Activated B cell treated with CpG ODN at 0.5 μM for 24 hours (primary cell): Measurements from ENCODE around the gene HHIPL2. TPM values are rescaled to one million over a fixed set of nuclear protein-coding genes. Genes with fewer than 3 reads are reported as not detected.

ENCODE experiments used
- ATAC-seq: fragments of 200-7000 bp; cut with Tn5 transposase; one replicate; pipeline ENCODE4 v1.10.0; 2021; ENCODE audit warnings: low read depth, mild to moderate bottlenecking, moderate library complexity
- CTCF ChIA-PET: fragments of 350-600 bp; sonication (Branson Sonifier 250); formaldehyde crosslinking; loops from one replicate; lab custom pipeline; 2021; ENCODE audit warnings: antibody characterized with exemption; lab: Charles Lee
- POLR2A ChIA-PET: fragments of 350-600 bp; sonication (Branson Sonifier 250); formaldehyde crosslinking; loops from one replicate; lab custom pipeline; 2021; ENCODE audit warnings: antibody characterized with exemption; lab: Charles Lee
- DNase-seq: peaks from one replicate; pipeline ENCODE4 v3.0.0; 2022
- H3K27ac Mint-ChIP-seq: one replicate; pipeline ENCODE4 v1.8.0; 2020; ENCODE audit warnings: mixed read lengths
- H3K27me3 Mint-ChIP-seq: one replicate; pipeline ENCODE4 v1.8.0; 2021; ENCODE audit warnings: mixed read lengths
- H3K36me3 Mint-ChIP-seq: one replicate; pipeline ENCODE4 v1.8.0; 2021; ENCODE audit warnings: low read depth, mixed read lengths
- H3K4me1 Mint-ChIP-seq: one replicate; pipeline ENCODE4 v1.8.0; 2021; ENCODE audit warnings: mixed read lengths
- H3K4me3 Mint-ChIP-seq: one replicate; pipeline ENCODE4 v1.8.0; 2020; ENCODE audit warnings: mild to moderate bottlenecking, mixed read lengths
- H3K9me3 Mint-ChIP-seq: one replicate; pipeline ENCODE4 v1.8.0; 2020; ENCODE audit warnings: mixed read lengths
- CTCF ChIP-seq: fragments of 200-600 bp; IDR thresholded peaks from one replicate; pipeline ENCODE4 v1.8.0; 2022; ENCODE audit warnings: antibody characterized with exemption, mild to moderate bottlenecking
- intact Hi-C: fragments of 100-400 bp; cut with micrococcal nuclease; formaldehyde crosslinking; loops from one replicate; pipeline ENCODE4 v1.15.1; 2024
- total RNA-seq: library from RNA; stranded (reverse); gene quantifications from 2 replicates; pipeline ENCODE4 v1.2.3, GENCODE V29; 2022

HHIPL2 gene
- total RNA-seq, result 0.86 and 1.5 TPM in 2 replicates

GRCh38 chr1:222547944-222548671, at the start of gene HHIPL2:
HHIPL2 (minus strand) TSS chr1:222548104; CDS start chr1:222548044, 60 bp downstream.
- POLR2A ChIA-PET, result no interaction called here
- H3K9me3 Mint-ChIP-seq, result no peaks in the 10 kb centered on the region
- H3K27me3 Mint-ChIP-seq, result peaks cover 18% of the 10 kb centered on the region

GRCh38 chr1:222596696-222597095, 48.8 kb upstream of the HHIPL2 start:
- ATAC-seq, result no peak
- CTCF ChIA-PET, result no interaction called here
- POLR2A ChIA-PET, result no interaction called here
- intact Hi-C loops, result no loop called here
- H3K9me3 Mint-ChIP-seq, result no peaks in the 10 kb centered on the region
- no peaks in the 10 kb centered on the region for H3K36me3 Mint-ChIP-seq
- no peaks in the 10 kb centered on the region for H3K4me1 Mint-ChIP-seq
- no peak overlapping the region for H3K27ac Mint-ChIP-seq
- no peak overlapping the region for H3K4me3 Mint-ChIP-seq
- TF ChIP-seq CTCF, result no peak
- no peak for DNase-seq
- H3K27me3 Mint-ChIP-seq, result no peaks in the 10 kb centered on the region

More at GRCh38 chr1:222547944-222548671, at the start of gene HHIPL2:
- CTCF ChIA-PET, result interaction anchor here (0.8 kb wide), 1 partner anchor 86 kb away, joined by 3 read pairs; no protein-coding TSS in a partner anchor
- no peak for ATAC-seq
- Mint-ChIP-seq H3K4me3 (no peak within 1 kb of the TSS), H3K27ac (no peak within 1 kb of the TSS), H3K36me3 (no peaks in the 10 kb centered on the region), H3K4me1 (peaks cover 3% of the 10 kb centered on the region)
- TF ChIP-seq CTCF, result no peak
- DNase-seq, result no peak
- intact Hi-C loops, result no loop called here

GRCh38 chr1:222594789-222595188, 46.9 kb upstream of the HHIPL2 start:
- CTCF ChIA-PET, result interaction anchor here (1.7 kb wide), 1 partner anchor 39 kb away, joined by 5 read pairs; no protein-coding TSS in a partner anchor
- Mint-ChIP-seq H3K27me3 (no peaks in the 10 kb centered on the region), H3K4me1 (peaks cover 9% of the 10 kb centered on the region), H3K4me3 (no peak overlapping the region), H3K36me3 (peaks cover 4% of the 10 kb centered on the region), H3K27ac (no peak overlapping the region), H3K9me3 (no peaks in the 10 kb centered on the region)
- POLR2A ChIA-PET, result no interaction called here
- intact Hi-C loops, result no loop called here
- no peak for DNase-seq
- TF ChIP-seq CTCF, result no peak
- ATAC-seq, result no peak

GRCh38 chr1:222592171-222592570, 44.3 kb upstream of the HHIPL2 start:
- Mint-ChIP-seq H3K9me3 (no peaks in the 10 kb centered on the region), H3K4me1 (peaks cover 34% of the 10 kb centered on the region), H3K36me3 (peaks cover 18% of the 10 kb centered on the region), H3K4me3 (no peak overlapping the region), H3K27me3 (no peaks in the 10 kb centered on the region), H3K27ac (no peak overlapping the region)
- intact Hi-C loops, result no loop called here
- ChIA-PET POLR2A (interaction anchor here (1.3 kb wide), 1 partner anchor 52 kb away, joined by 4 read pairs; no protein-coding TSS in a partner anchor), CTCF (no interaction called here)
- ATAC-seq, result no peak
- DNase-seq, result no peak
- no peak for TF ChIP-seq CTCF
